Breast epithelium (tissue), 3 donors: ENCODE results near the gene EMX2.

Experiments used
- POLR2A ChIP-seq: fragments of 450-650 bp; IDR thresholded peaks from one replicate; pipeline ENCODE4 v1.6.1; 2016; ENCODE audit warnings: antibody characterized with exemption, mild to moderate bottlenecking, moderate library complexity
- POLR2AphosphoS5 ChIP-seq, 3 donors: sonication (generic); formaldehyde crosslinking; IDR thresholded peaks; one replicate each; pipeline ENCODE4 v1.6.1; 2017; ENCODE audit warnings: antibody characterized with exemption in 3 of 3
- TF ChIP-seq, protein P1 (sequence below), 3 donors: fragments of 450-650 bp; IDR thresholded peaks; one replicate each; pipeline ENCODE4 v1.5.1; 2016 to 2017; ENCODE audit warnings: antibody characterized with exemption in 3 of 3, mild to moderate bottlenecking in 3 of 3, moderate library complexity in 3 of 3

DNA sequence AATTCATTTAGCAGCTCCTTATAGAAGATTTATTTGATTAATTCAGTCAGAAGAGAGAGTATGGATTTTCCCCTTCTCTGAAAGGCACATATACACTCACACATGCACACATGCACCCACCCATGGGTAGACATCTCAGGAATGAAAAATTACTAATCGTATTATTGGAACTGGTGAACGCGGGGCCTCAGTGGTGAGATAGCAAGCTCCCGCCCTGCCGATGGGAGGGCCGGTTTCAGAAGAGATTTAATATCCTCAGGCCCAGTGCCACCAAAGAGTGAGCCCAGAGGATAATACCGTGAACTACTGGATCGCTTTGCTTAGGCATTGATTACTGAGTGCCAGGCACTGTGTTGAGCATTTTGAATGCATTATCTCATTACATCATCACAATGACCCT is 38.0 kb upstream of the EMX2 start:
- TF ChIP-seq, protein P1, sequence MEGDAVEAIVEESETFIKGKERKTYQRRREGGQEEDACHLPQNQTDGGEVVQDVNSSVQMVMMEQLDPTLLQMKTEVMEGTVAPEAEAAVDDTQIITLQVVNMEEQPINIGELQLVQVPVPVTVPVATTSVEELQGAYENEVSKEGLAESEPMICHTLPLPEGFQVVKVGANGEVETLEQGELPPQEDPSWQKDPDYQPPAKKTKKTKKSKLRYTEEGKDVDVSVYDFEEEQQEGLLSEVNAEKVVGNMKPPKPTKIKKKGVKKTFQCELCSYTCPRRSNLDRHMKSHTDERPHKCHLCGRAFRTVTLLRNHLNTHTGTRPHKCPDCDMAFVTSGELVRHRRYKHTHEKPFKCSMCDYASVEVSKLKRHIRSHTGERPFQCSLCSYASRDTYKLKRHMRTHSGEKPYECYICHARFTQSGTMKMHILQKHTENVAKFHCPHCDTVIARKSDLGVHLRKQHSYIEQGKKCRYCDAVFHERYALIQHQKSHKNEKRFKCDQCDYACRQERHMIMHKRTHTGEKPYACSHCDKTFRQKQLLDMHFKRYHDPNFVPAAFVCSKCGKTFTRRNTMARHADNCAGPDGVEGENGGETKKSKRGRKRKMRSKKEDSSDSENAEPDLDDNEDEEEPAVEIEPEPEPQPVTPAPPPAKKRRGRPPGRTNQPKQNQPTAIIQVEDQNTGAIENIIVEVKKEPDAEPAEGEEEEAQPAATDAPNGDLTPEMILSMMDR (IDR thresholded peaks at IDR 0.05), result no peak
- TF ChIP-seq POLR2A (no peak), POLR2AphosphoS5 (IDR thresholded peaks at IDR 0.05) (no peak)
